SK-N-SH treated with all-trans-retinoic acid at 6 μM for 48 hours (cell line): ENCODE measurements around the gene LSAMP.

Source experiments
- ATAC-seq: fragments of 200-7000 bp; cut with Tn5 transposase; 3 replicates; pipeline ENCODE4 v1.9.1; 2020; ENCODE audit warnings: mild to moderate bottlenecking, moderate library complexity
- ARNTL ChIP-seq: fragments of 450-650 bp; formaldehyde crosslinking; IDR thresholded peaks from 2 replicates; pipeline ENCODE4 v1.5.0; 2020; ENCODE audit warnings: low read depth, mild to moderate bottlenecking, moderate library complexity, borderline replicate concordance
- BACH2 ChIP-seq: fragments of 250-450 bp; sonication (Bioruptor Pico); IDR thresholded peaks from 2 replicates; pipeline ENCODE4 v1.9.0; 2021; ENCODE audit warnings: mild to moderate bottlenecking, borderline replicate concordance
- CREB5 ChIP-seq: fragments of 250-450 bp; sonication (Bioruptor Pico); IDR thresholded peaks from 2 replicates; pipeline ENCODE4 v1.5.1; 2020; ENCODE audit warnings: low read depth, mild to moderate bottlenecking, moderate library complexity
- CSDC2 ChIP-seq: fragments of 250-450 bp; sonication (Bioruptor Pico); IDR thresholded peaks from 2 replicates; pipeline ENCODE4 v1.5.0; 2020; ENCODE audit warnings: mild to moderate bottlenecking, moderate library complexity
- CSRNP3 ChIP-seq: fragments of 250-450 bp; sonication (Bioruptor Pico); IDR thresholded peaks from 2 replicates; pipeline ENCODE4 v1.5.1; 2021; ENCODE audit warnings: mild to moderate bottlenecking, moderate library complexity
- ESRRG ChIP-seq: fragments of 250-450 bp; sonication (Bioruptor Pico); IDR thresholded peaks from 2 replicates; pipeline ENCODE4 v1.6.1; 2021; ENCODE audit warnings: mild to moderate bottlenecking
- GLIS3 ChIP-seq: fragments of 250-450 bp; sonication (Bioruptor Pico); IDR thresholded peaks from 2 replicates; pipeline ENCODE4 v1.5.0; 2020; ENCODE audit warnings: mild to moderate bottlenecking, moderate library complexity
- ISL1 ChIP-seq: fragments of 250-450 bp; sonication (Bioruptor Pico); IDR thresholded peaks from 2 replicates; pipeline ENCODE4 v2.1.2; 2022; ENCODE audit warnings: mild to moderate bottlenecking, moderate library complexity
- OSR1 ChIP-seq: fragments of 250-450 bp; sonication (Bioruptor Pico); IDR thresholded peaks from 2 replicates; pipeline ENCODE4 v1.8.0; 2022; ENCODE audit warnings: moderate library complexity, mild to moderate bottlenecking, inconsistent platforms
- PATZ1 ChIP-seq: fragments of 250-450 bp; sonication (Bioruptor Pico); IDR thresholded peaks from 2 replicates; pipeline ENCODE4 v1.8.0; 2020; ENCODE audit warnings: mild to moderate bottlenecking, moderate library complexity, borderline replicate concordance
- POU6F1 ChIP-seq: fragments of 250-450 bp; sonication (Bioruptor Pico); IDR thresholded peaks from 2 replicates; pipeline ENCODE4 v1.8.0; 2021; ENCODE audit warnings: low read depth, mild to moderate bottlenecking, moderate library complexity, borderline replicate concordance
- PPARA ChIP-seq: fragments of 250-450 bp; sonication (Bioruptor Pico); IDR thresholded peaks from 2 replicates; pipeline ENCODE4 v1.5.0; 2020; ENCODE audit warnings: mild to moderate bottlenecking, borderline replicate concordance
- RARB ChIP-seq: fragments of 250-450 bp; sonication (Bioruptor Pico); IDR thresholded peaks from 2 replicates; pipeline ENCODE4 v1.8.0; 2021; ENCODE audit warnings: mild to moderate bottlenecking, moderate library complexity
- SNAI2 ChIP-seq: fragments of 250-450 bp; sonication (Bioruptor Pico); IDR thresholded peaks from 2 replicates; pipeline ENCODE4 v1.5.0; 2020; ENCODE audit warnings: mild to moderate bottlenecking, moderate library complexity
- TCF4 ChIP-seq: fragments of 250-450 bp; sonication (Bioruptor Pico); IDR thresholded peaks from 2 replicates; pipeline ENCODE4 v1.8.0; 2021; ENCODE audit warnings: mild to moderate bottlenecking, moderate library complexity, borderline replicate concordance
- TOX ChIP-seq: fragments of 250-450 bp; sonication (Bioruptor Pico); IDR thresholded peaks from 2 replicates; pipeline ENCODE4 v1.8.0; 2021; ENCODE audit warnings: mild to moderate bottlenecking, moderate library complexity, borderline replicate concordance
- TSHZ2 ChIP-seq: fragments of 250-450 bp; sonication (Bioruptor Pico); IDR thresholded peaks from 2 replicates; pipeline ENCODE4 v1.5.0; 2020; ENCODE audit warnings: mild to moderate bottlenecking, moderate library complexity
- ZC3H10 ChIP-seq: fragments of 250-450 bp; sonication (Bioruptor Pico); IDR thresholded peaks from 2 replicates; pipeline ENCODE4 v1.5.1; 2021; ENCODE audit warnings: mild to moderate bottlenecking, moderate library complexity
- ZFP3 ChIP-seq: fragments of 250-450 bp; sonication (Bioruptor Pico); IDR thresholded peaks from 2 replicates; pipeline ENCODE4 v1.5.0; 2020; ENCODE audit warnings: mild to moderate bottlenecking, moderate library complexity
- ZFP30 ChIP-seq: fragments of 450-650 bp; formaldehyde crosslinking; IDR thresholded peaks from 2 replicates; pipeline ENCODE4 v1.5.0; 2022; ENCODE audit warnings: mild to moderate bottlenecking, moderate library complexity
- ZNF565 ChIP-seq: fragments of 450-650 bp; formaldehyde crosslinking; conservative IDR thresholded peaks from 2 replicates; pipeline ENCODE4 v1.5.0; 2020; ENCODE audit warnings: low read depth, mild to moderate bottlenecking, moderate library complexity
- ZNF8 ChIP-seq: fragments of 450-650 bp; formaldehyde crosslinking; IDR thresholded peaks from 2 replicates; pipeline ENCODE4 v1.5.0; 2020; ENCODE audit warnings: mild to moderate bottlenecking, moderate library complexity

Gene LSAMP

GRCh38 chr3:116390318-116390717 is 55.0 kb downstream of the LSAMP start (continued):
- TF ChIP-seq TSHZ2 (no peak), OSR1 (CRISPR knock-in tag) (no peak), ZC3H10 (no peak), BACH2 (CRISPR knock-in tag) (no peak), PATZ1 (CRISPR knock-in tag) (no peak)

- no peak for TF ChIP-seq ISL1 (CRISPR knock-in tag)
- TF ChIP-seq ZFP3 (CRISPR knock-in tag), result no peak
- TF ChIP-seq CSDC2 (CRISPR knock-in tag), result no peak
- TF ChIP-seq ZFP30 (CRISPR knock-in tag), result no peak
- no peak for TF ChIP-seq PATZ1 (CRISPR knock-in tag)
- TF ChIP-seq ZNF565, result no peak
- no peak for TF ChIP-seq GLIS3 (CRISPR knock-in tag)
- no peak for TF ChIP-seq ZC3H10
- TF ChIP-seq TCF4, result no peak
- no peak for TF ChIP-seq PPARA (CRISPR knock-in tag)
- no peak for TF ChIP-seq CSRNP3 (CRISPR knock-in tag)
- TF ChIP-seq ZNF8 (CRISPR knock-in tag), result no peak
- TF ChIP-seq ESRRG (CRISPR knock-in tag), result no peak
- no peak for TF ChIP-seq ARNTL (CRISPR knock-in tag)
- no peak for TF ChIP-seq TOX (CRISPR knock-in tag)
- no peak for TF ChIP-seq BACH2 (CRISPR knock-in tag)
- no peak for TF ChIP-seq RARB (CRISPR knock-in tag)
- no peak for ATAC-seq
Measured at GRCh38 chr3:116388867-116389385, 56.4 kb downstream of the LSAMP start.

GRCh38 chr3:116386168-116386567 is 59.1 kb downstream of the LSAMP start:
- ATAC-seq, result no peak
- TF ChIP-seq BACH2 (CRISPR knock-in tag) (no peak), ZNF565 (no peak), ZNF8 (CRISPR knock-in tag) (no peak), POU6F1 (CRISPR knock-in tag) (no peak), SNAI2 (no peak), PATZ1 (CRISPR knock-in tag) (no peak), OSR1 (CRISPR knock-in tag) (no peak), CSRNP3 (CRISPR knock-in tag) (no peak), GLIS3 (CRISPR knock-in tag) (no peak), ARNTL (CRISPR knock-in tag) (no peak), CREB5 (CRISPR knock-in tag) (no peak), PPARA (CRISPR knock-in tag) (no peak), ISL1 (CRISPR knock-in tag) (no peak)
